ENCODE data around the gene ACIN1. TPM values are rescaled to one million over a fixed set of nuclear protein-coding genes. Genes with fewer than 3 reads are reported as not detected.

The ACIN1 gene
- total and polyA plus RNA-seq, 2 experiments from 2014 or later = 76.1 to 172 TPM

GRCh38 chr14:23043754-23044153 is 51.2 kb downstream of the ACIN1 start:
- Histone ChIP-seq H3K27me3 (ENCODE audit: insufficient read depth) (no peaks in the 10 kb centered on the region), H3K9me2 (ENCODE audit: insufficient read depth) (no peaks in the 10 kb centered on the region), H3K4me1 (ENCODE audit: insufficient read depth) (no peaks in the 10 kb centered on the region), H3K27ac (ENCODE audit: low read depth) (no peak overlapping the region), H3K4me3 (no peak overlapping the region), H4K20me1 (replicated peaks; ENCODE audit: insufficient read depth) (no peaks in the 10 kb centered on the region), H2AFZ (no peak overlapping the region), H3K36me3 (ENCODE audit: insufficient read depth) (no peaks in the 10 kb centered on the region), H3K4me2 (no peak overlapping the region), H3F3A (replicated peaks; ENCODE audit: low read depth) (no peaks in the 10 kb centered on the region), H3K79me2 (replicated peaks; ENCODE audit: insufficient read depth) (no peaks in the 10 kb centered on the region)
- no peak overlapping the region for H3K27ac Mint-ChIP-seq
- no peaks in the 10 kb centered on the region; the same call in 2 of the 3 replicates for H3K9me3 Mint-ChIP-seq
- DNase-seq (ENCODE audit: low spot score) (no peak), ATAC-seq (no peak)
- TF ChIP-seq EZH2 (IDR thresholded peaks at IDR 0.05; ENCODE audit: low read depth, unreplicated experiment) (no peak), JUNB (IDR thresholded peaks at IDR 0.05; ENCODE audit: unreplicated experiment) (no peak), EZH2phosphoT487 (IDR thresholded peaks at IDR 0.05; ENCODE audit: unreplicated experiment) (no peak), ZNF331 (CRISPR knock-in tag; IDR thresholded peaks at IDR 0.05; ENCODE audit: low read depth) (no peak), ZNF114 (CRISPR knock-in tag; IDR thresholded peaks at IDR 0.05) (no peak), CREB1 (CRISPR knock-in tag; IDR thresholded peaks at IDR 0.05; ENCODE audit: low read depth) (no peak), REST (IDR thresholded peaks at IDR 0.05; ENCODE audit: unreplicated experiment) (no peak), POLR2AphosphoS5 (IDR thresholded peaks at IDR 0.05; ENCODE audit: low read depth) (no peak), NANOG (IDR thresholded peaks at IDR 0.05; ENCODE audit: borderline replicate concordance) (no peak), STAT1 (IDR thresholded peaks at IDR 0.05; ENCODE audit: unreplicated experiment) (no peak)
- TF ChIP-seq, protein P1, sequence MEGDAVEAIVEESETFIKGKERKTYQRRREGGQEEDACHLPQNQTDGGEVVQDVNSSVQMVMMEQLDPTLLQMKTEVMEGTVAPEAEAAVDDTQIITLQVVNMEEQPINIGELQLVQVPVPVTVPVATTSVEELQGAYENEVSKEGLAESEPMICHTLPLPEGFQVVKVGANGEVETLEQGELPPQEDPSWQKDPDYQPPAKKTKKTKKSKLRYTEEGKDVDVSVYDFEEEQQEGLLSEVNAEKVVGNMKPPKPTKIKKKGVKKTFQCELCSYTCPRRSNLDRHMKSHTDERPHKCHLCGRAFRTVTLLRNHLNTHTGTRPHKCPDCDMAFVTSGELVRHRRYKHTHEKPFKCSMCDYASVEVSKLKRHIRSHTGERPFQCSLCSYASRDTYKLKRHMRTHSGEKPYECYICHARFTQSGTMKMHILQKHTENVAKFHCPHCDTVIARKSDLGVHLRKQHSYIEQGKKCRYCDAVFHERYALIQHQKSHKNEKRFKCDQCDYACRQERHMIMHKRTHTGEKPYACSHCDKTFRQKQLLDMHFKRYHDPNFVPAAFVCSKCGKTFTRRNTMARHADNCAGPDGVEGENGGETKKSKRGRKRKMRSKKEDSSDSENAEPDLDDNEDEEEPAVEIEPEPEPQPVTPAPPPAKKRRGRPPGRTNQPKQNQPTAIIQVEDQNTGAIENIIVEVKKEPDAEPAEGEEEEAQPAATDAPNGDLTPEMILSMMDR (conservative IDR thresholded peaks at IDR 0.05; ENCODE audit: low read depth in 2 of 2) = no peak
- TF ChIP-seq, protein P2, sequence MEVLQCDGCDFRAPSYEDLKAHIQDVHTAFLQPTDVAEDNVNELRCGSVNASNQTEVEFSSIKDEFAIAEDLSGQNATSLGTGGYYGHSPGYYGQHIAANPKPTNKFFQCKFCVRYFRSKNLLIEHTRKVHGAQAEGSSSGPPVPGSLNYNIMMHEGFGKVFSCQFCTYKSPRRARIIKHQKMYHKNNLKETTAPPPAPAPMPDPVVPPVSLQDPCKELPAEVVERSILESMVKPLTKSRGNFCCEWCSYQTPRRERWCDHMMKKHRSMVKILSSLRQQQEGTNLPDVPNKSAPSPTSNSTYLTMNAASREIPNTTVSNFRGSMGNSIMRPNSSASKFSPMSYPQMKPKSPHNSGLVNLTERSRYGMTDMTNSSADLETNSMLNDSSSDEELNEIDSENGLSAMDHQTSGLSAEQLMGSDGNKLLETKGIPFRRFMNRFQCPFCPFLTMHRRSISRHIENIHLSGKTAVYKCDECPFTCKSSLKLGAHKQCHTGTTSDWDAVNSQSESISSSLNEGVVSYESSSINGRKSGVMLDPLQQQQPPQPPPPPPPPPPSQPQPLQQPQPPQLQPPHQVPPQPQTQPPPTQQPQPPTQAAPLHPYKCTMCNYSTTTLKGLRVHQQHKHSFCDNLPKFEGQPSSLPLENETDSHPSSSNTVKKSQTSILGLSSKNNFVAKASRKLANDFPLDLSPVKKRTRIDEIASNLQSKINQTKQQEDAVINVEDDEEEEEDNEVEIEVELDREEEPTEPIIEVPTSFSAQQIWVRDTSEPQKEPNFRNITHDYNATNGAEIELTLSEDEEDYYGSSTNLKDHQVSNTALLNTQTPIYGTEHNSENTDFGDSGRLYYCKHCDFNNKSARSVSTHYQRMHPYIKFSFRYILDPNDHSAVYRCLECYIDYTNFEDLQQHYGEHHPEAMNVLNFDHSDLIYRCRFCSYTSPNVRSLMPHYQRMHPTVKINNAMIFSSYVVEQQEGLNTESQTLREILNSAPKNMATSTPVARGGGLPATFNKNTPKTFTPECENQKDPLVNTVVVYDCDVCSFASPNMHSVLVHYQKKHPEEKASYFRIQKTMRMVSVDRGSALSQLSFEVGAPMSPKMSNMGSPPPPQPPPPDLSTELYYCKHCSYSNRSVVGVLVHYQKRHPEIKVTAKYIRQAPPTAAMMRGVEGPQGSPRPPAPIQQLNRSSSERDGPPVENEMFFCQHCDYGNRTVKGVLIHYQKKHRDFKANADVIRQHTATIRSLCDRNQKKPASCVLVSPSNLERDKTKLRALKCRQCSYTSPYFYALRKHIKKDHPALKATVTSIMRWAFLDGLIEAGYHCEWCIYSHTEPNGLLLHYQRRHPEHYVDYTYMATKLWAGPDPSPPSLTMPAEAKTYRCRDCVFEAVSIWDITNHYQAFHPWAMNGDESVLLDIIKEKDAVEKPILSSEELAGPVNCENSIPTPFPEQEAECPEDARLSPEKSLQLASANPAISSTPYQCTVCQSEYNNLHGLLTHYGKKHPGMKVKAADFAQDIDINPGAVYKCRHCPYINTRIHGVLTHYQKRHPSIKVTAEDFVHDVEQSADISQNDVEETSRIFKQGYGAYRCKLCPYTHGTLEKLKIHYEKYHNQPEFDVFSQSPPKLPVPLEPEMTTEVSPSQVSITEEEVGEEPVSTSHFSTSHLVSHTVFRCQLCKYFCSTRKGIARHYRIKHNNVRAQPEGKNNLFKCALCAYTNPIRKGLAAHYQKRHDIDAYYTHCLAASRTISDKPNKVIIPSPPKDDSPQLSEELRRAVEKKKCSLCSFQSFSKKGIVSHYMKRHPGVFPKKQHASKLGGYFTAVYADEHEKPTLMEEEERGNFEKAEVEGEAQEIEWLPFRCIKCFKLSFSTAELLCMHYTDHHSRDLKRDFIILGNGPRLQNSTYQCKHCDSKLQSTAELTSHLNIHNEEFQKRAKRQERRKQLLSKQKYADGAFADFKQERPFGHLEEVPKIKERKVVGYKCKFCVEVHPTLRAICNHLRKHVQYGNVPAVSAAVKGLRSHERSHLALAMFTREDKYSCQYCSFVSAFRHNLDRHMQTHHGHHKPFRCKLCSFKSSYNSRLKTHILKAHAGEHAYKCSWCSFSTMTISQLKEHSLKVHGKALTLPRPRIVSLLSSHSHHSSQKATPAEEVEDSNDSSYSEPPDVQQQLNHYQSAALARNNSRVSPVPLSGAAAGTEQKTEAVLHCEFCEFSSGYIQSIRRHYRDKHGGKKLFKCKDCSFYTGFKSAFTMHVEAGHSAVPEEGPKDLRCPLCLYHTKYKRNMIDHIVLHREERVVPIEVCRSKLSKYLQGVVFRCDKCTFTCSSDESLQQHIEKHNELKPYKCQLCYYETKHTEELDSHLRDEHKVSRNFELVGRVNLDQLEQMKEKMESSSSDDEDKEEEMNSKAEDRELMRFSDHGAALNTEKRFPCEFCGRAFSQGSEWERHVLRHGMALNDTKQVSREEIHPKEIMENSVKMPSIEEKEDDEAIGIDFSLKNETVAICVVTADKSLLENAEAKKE (CRISPR knock-in tag; IDR thresholded peaks at IDR 0.05) = no peak
- TF ChIP-seq, protein P3, sequence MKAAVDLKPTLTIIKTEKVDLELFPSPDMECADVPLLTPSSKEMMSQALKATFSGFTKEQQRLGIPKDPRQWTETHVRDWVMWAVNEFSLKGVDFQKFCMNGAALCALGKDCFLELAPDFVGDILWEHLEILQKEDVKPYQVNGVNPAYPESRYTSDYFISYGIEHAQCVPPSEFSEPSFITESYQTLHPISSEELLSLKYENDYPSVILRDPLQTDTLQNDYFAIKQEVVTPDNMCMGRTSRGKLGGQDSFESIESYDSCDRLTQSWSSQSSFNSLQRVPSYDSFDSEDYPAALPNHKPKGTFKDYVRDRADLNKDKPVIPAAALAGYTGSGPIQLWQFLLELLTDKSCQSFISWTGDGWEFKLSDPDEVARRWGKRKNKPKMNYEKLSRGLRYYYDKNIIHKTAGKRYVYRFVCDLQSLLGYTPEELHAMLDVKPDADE (IDR thresholded peaks at IDR 0.05) = no peak
- H3K36me3 Mint-ChIP-seq (ENCODE audit: low read depth) = peaks cover 9% of the 10 kb centered on the region
- peaks cover 17% of the 10 kb centered on the region for H3K27me3 Mint-ChIP-seq (ENCODE audit: insufficient read depth, low read depth, poor library complexity)
- no peak overlapping the region for H3K4me3 Mint-ChIP-seq
- peaks cover 20% of the 10 kb centered on the region for H3K4me1 Mint-ChIP-seq

All from GM23338 (cell line).